SK-N-MC (cell line): Measurements from ENCODE around the gene ABCB8.

Source experiments
- DNase-seq: peaks from one replicate; pipeline ENCODE4 v3.0.0-alpha.2; 2011; ENCODE audit warnings: low read depth, low spot score
- H3K27ac ChIP-seq: fragments of 200-600 bp; sonication (generic); 2 replicates; pipeline ENCODE4 v1.5.1; 2016; ENCODE audit warnings: mixed run types
- H3K36me3 ChIP-seq: fragments of 200-600 bp; sonication (generic); 2 replicates; pipeline ENCODE4 v1.6.1; 2017; ENCODE audit warnings: antibody characterized with exemption, low read length, mixed read lengths; ENCODE audit not compliant: insufficient read depth
- H3K4me3 ChIP-seq: fragments of 200-600 bp; sonication (generic); 2 replicates; pipeline ENCODE4 v1.5.1; 2016
- H3K9ac ChIP-seq: fragments of 200-600 bp; sonication (generic); 2 replicates; pipeline ENCODE4 v1.8.0; 2017; ENCODE audit warnings: mixed run types, mixed read lengths; ENCODE audit not compliant: insufficient read length
- H3K9me3 ChIP-seq: fragments of 200-600 bp; sonication (generic); 2 replicates; pipeline ENCODE4 v1.6.1; 2017; ENCODE audit warnings: low read depth, mild to moderate bottlenecking, antibody characterized with exemption, low read length, moderate library complexity, mixed read lengths
- EZH2 ChIP-seq: fragments of 200-600 bp; sonication (generic); IDR thresholded peaks from one replicate; pipeline ENCODE4 v1.6.1; 2017; ENCODE audit warnings: antibody characterized with exemption
- FOXP2 ChIP-seq: optimal IDR thresholded peaks from 2 replicates; pipeline ENCODE3; 2011; ENCODE audit warnings: mild to moderate bottlenecking, moderate library complexity; ENCODE audit not compliant: insufficient read depth; ENCODE audit errors: extremely low read length, control extremely low read depth
- POLR2AphosphoS5 ChIP-seq: IDR thresholded peaks from 2 replicates; pipeline ENCODE4 v1.6.1; 2012; ENCODE audit warnings: mild to moderate bottlenecking, low read depth, low read length, borderline replicate concordance

The ABCB8 gene

GRCh38 chr7:151091003-151091402 lies 62.8 kb downstream of the ABCB8 start:
- Histone ChIP-seq H3K9ac (no peak overlapping the region), H3K27ac (no peak overlapping the region), H3K9me3 (no peaks in the 10 kb centered on the region), H3K36me3 (no peaks in the 10 kb centered on the region; the same call in 1 of the 2 replicates), H3K4me3 (no peak overlapping the region)
- no peak for TF ChIP-seq POLR2AphosphoS5
- no peak for TF ChIP-seq EZH2
- TF ChIP-seq FOXP2, result no peak
- no peak for DNase-seq

DNA sequence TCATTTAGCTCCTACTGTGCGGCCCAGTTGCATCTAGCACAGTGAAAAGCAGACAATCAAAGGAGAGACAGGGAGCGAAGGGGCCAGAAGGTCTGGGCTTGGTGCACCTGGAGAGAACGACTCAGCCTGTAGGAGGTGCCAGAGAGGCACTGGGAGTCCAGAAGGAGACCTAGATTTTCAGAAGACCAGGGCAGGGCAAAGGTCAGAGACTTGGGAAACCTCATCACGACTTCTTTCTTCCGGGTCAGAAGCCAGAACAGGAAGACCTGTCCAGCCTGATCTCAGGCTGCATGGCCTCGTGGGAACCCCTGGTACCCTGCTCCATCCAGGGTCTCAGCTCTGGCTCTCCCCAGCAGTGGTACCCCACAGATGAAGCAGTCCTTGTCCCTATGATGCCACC lies 63.2 kb downstream of the ABCB8 start:
- Histone ChIP-seq H3K9me3 (no peaks in the 10 kb centered on the region), H3K36me3 (no peaks in the 10 kb centered on the region; the same call in 1 of the 2 replicates), H3K9ac (no peak overlapping the region), H3K4me3 (no peak overlapping the region), H3K27ac (no peak overlapping the region)
- no peak for TF ChIP-seq FOXP2
- no peak for TF ChIP-seq EZH2
- TF ChIP-seq POLR2AphosphoS5, result no peak
- DNase-seq, result no peak

DNA sequence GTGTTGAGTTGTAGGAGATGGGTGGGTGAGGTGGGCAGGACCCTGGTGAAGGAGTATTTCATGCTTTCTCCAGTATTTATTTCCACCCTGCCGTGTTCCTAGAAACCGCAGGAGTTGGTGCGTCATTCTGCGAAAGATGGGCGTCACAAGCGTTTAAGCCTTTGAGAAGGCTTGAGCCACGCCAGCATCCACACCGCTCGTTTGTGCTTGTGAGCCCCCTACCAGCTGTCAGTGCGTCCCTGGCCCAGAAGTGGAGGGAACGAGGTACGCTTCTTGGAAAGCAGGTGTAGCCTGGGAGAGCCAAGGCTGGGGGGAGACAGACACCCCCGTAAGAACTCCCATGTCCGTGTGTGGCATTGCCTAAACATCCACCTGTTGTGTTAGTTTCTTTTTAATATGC lies 63.7 kb downstream of the ABCB8 start:
- DNase-seq, result no peak
- no peaks in the 10 kb centered on the region; the same call in 1 of the 2 replicates for H3K36me3 ChIP-seq
- H3K27ac ChIP-seq, result no peak overlapping the region
- no peak overlapping the region for H3K4me3 ChIP-seq
- no peak for TF ChIP-seq FOXP2
- no peak for TF ChIP-seq EZH2
- TF ChIP-seq POLR2AphosphoS5, result no peak
- no peaks in the 10 kb centered on the region for H3K9me3 ChIP-seq
- H3K9ac ChIP-seq, result no peak overlapping the region

DNA sequence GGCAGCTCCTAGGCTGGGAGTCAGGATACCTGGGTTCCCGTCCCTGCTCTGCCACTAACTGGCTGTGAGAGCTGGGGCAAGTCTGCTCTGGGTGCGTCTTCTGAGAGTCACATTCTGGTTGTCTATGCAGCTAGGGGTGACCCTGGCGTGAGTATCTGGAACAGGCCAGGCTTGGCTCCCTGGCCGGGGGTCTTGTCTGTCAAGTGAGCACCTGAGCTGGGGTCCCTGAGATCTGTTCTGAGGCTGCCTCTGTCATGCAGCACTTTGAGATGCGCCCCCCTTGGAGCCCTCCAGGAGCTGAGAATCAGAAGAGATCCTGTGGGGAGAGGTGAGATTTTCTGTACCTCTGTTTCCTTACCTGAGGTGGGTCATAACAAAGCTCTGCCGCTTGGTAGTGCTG lies 65.5 kb downstream of the ABCB8 start:
- no peaks in the 10 kb centered on the region; the same call in 1 of the 2 replicates for H3K36me3 ChIP-seq
- DNase-seq, result no peak
- no peak overlapping the region for H3K9ac ChIP-seq
- H3K9me3 ChIP-seq, result no peaks in the 10 kb centered on the region
- TF ChIP-seq POLR2AphosphoS5 (no peak), EZH2 (no peak), FOXP2 (no peak)
- H3K4me3 ChIP-seq, result no peak overlapping the region
- H3K27ac ChIP-seq, result no peak overlapping the region

DNA sequence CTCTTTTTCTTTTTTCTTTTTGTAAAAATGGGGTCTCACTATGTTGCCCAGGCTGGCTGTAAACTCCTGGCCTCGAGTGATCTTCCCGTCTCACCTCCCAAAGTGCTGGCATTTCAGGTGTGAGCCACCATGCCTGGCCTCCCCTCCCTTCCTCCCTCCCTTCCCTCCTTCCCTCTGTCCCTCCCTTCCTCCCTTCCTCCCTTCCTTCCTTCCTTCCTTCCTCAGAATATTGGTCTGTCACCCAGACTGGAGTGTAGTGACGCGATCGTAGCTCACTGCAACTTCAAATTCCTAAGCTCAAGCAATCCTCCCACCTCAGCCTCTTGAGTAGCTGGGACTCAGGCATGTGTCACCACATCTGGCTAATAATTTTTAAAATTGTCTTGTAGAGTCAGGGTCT lies 66.4 kb downstream of the ABCB8 start:
- Histone ChIP-seq H3K9ac (no peak overlapping the region), H3K9me3 (no peaks in the 10 kb centered on the region), H3K36me3 (no peaks in the 10 kb centered on the region; the same call in 1 of the 2 replicates), H3K4me3 (no peak overlapping the region), H3K27ac (no peak overlapping the region)
- no peak for DNase-seq
- no peak for TF ChIP-seq EZH2

DNA sequence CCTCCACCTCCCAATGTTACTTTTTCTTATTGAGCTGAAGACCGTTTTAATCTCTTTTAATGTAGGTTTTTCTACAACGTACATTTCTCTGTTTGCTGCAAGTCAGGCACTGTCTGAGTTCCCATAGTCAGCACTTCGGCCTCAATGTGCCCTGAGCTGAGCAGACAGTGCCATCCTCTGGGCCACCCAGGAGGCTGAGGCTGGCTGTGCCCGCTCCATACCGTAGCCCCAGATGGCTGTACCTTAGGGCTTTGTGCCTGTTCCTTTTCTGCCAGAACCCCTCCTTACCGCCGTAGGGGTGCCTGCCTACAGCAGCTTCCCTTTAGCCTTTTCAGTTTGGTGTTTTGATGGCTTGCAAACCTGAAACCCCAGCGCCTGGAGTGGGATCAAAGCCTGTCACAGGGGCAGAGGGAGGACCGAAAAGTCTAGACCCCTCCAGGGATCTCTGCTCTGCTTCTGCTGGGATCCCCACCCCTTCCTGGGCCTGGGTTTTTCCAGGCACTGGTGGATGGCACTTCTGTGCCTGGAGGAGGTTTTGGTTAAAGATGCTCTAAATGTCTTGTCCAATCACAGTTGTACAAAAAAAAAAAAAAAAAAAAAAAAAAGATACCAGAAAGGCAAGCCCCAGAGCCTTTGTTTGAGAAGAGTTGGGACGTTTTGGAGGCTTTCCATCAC lies 67.0 kb downstream of the ABCB8 start:
- Histone ChIP-seq H3K9me3 (no peaks in the 10 kb centered on the region), H3K36me3 (no peaks in the 10 kb centered on the region; the same call in 1 of the 2 replicates), H3K9ac (no peak overlapping the region), H3K4me3 (no peak overlapping the region), H3K27ac (no peak overlapping the region)
- no peak for DNase-seq
- TF ChIP-seq FOXP2 (no peak), POLR2AphosphoS5 (no peak)

GRCh38 chr7:151095828-151096475 lies 67.7 kb downstream of the ABCB8 start:
- H3K36me3 ChIP-seq, result no peaks in the 10 kb centered on the region; the same call in 1 of the 2 replicates
- H3K9me3 ChIP-seq, result no peaks in the 10 kb centered on the region
- no peak for DNase-seq
- H3K4me3 ChIP-seq, result no peak overlapping the region
- TF ChIP-seq POLR2AphosphoS5 (no peak), EZH2 (no peak), FOXP2 (no peak)
- no peak overlapping the region for H3K27ac ChIP-seq
- H3K9ac ChIP-seq, result no peak overlapping the region
